ENCODE results near the gene NXPE3. TPM values are rescaled to one million over a fixed set of nuclear protein-coding genes. Genes with fewer than 3 reads are reported as not detected.

NXPE3 gene
- total and polyA plus RNA-seq, 2 of the 8 experiments (the other 6 are each of a cell fraction or from before 2014, with no cell fraction given) = 10.9 to 22.7 TPM

- TF ChIP-seq RBBP5 (IDR thresholded peaks at IDR 0.05; ENCODE audit: borderline replicate concordance, low read depth, low read length) (peak; percentile 90; the same call in 1 of the 2 replicates), BRCA1 (IDR thresholded peaks at IDR 0.05; ENCODE audit: low read depth, low read length) (no peak), E2F6 (IDR thresholded peaks at IDR 0.05) (peak; percentile 79), ASH2L (IDR thresholded peaks at IDR 0.05; ENCODE audit: low read length) (peak; percentile 87), CBX5 (IDR thresholded peaks at IDR 0.05; ENCODE audit: low read depth, low read length) (no peak), KDM5A (IDR thresholded peaks at IDR 0.05; ENCODE audit: low read length) (no peak), ATF3 (IDR thresholded peaks at IDR 0.05; ENCODE audit: insufficient read depth, low read depth, low read length) (no peak), BACH1 (IDR thresholded peaks at IDR 0.05; ENCODE audit: low read length) (no peak), SP4 (IDR thresholded peaks at IDR 0.05; ENCODE audit: low read length) (no peak), BCL11A (IDR thresholded peaks at IDR 0.05; ENCODE audit: low read depth in 2 of 2, low read length in 2 of 2) (no peak), TBP (IDR thresholded peaks at IDR 0.05; ENCODE audit: low read depth, low read length) (peak; percentile 75), MAX (IDR thresholded peaks at IDR 0.05) (peak; percentile 92), TCF12 (IDR thresholded peaks at IDR 0.05; ENCODE audit: low read depth, low read length) (no peak), RAD21 (IDR thresholded peaks at IDR 0.05 in 1 of 2, conservative IDR thresholded peaks at IDR 0.05 in 1 of 2; ENCODE audit: low read depth in 2 of 2, low read length in 2 of 2) (peak in 1 of 2 experiments; percentile 20; a peak in 3 of 4 replicates), EGR1 (IDR thresholded peaks at IDR 0.05; ENCODE audit: borderline replicate concordance, low read depth, low read length) (peak; percentile 63; the same call in 1 of the 2 replicates), MAFK (IDR thresholded peaks at IDR 0.05; ENCODE audit: low read depth, low read length) (no peak), PHF8 (conservative IDR thresholded peaks at IDR 0.05; ENCODE audit: low read depth, low read length) (peak; percentile 80), SIRT6 (IDR thresholded peaks at IDR 0.05; ENCODE audit: low read length) (no peak), CREB1 (IDR thresholded peaks at IDR 0.05) (no peak; the same call in 1 of the 2 replicates), CEBPB (IDR thresholded peaks at IDR 0.05; ENCODE audit: low read depth, low read length) (no peak), USF2 (IDR thresholded peaks at IDR 0.05; ENCODE audit: low read length) (no peak), SRF (IDR thresholded peaks at IDR 0.05; ENCODE audit: low read depth, low read length) (no peak)
Measured at GRCh38 chr3:101827211-101828174, 48.5 kb downstream of the NXPE3 start (continued).
